ENCODE measurements around the gene ROS1. TPM values are rescaled to one million over a fixed set of nuclear protein-coding genes. Genes with fewer than 3 reads are reported as not detected.

The ROS1 gene
- total RNA-seq, 2 donors from 2014 or later = 0.99 to 1.9 TPM

DNA sequence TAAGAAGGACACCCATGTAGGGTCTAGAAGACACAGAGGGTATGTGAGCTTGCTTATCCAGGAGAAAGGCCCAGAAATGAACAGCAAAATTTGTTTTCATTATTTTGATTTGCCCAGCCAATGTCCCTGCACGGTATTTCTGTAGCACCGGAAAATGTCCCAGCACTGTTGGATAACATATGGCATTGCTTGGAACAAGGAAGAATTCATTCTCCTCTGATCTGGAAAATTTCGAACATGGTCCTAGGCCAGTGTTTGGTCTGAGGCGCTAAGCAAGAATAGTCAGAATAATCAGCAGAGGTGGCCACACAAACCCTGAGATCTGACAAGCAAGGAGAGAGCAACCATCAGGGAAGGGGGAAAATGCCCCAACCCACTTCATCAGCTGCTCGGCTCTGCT is 26.6 kb downstream of the ROS1 start:
- TF ChIP-seq, protein P1, sequence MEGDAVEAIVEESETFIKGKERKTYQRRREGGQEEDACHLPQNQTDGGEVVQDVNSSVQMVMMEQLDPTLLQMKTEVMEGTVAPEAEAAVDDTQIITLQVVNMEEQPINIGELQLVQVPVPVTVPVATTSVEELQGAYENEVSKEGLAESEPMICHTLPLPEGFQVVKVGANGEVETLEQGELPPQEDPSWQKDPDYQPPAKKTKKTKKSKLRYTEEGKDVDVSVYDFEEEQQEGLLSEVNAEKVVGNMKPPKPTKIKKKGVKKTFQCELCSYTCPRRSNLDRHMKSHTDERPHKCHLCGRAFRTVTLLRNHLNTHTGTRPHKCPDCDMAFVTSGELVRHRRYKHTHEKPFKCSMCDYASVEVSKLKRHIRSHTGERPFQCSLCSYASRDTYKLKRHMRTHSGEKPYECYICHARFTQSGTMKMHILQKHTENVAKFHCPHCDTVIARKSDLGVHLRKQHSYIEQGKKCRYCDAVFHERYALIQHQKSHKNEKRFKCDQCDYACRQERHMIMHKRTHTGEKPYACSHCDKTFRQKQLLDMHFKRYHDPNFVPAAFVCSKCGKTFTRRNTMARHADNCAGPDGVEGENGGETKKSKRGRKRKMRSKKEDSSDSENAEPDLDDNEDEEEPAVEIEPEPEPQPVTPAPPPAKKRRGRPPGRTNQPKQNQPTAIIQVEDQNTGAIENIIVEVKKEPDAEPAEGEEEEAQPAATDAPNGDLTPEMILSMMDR (IDR thresholded peaks at IDR 0.05) = no peak
- no peaks in the 10 kb centered on the region for H3K36me3 ChIP-seq
- intact Hi-C loops (cut with DNase I) = no loop called here

DNA sequence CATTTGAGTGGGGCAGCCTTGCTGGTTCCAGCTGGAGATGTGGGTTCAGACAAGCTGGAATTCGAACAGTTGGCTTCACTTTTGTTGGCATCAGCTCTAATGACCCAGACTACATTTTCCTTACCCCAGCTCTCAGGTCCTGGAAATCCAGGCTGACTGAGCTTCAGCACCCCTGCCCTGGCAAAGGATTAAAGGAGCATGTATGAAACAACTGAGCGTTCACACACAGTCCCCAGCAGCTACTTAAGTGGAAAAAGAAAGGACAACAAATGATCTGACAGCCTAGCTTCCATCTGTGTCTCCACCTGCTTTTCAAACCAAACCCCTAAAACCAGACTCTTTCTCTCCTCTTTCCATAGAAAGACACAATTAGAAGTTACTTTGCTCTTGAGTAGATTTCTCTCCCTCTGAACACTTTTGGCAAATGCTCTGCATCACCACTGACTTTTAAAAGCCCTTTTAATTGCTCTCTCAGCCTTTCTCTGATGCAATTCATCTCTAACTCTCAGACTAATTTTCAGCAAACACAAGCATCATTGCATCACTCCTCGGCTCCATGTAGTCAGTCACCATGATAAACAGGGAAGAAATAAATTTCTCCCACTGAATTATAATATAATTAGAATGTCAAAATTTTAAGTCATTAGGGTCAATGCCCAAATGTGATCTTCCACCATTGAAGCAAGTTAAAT is 28.1 kb downstream of the ROS1 start:
- no peaks in the 10 kb centered on the region for H3K27me3 ChIP-seq
- no peak overlapping the region for H3K27ac ChIP-seq
- H3K4me3 ChIP-seq = no peak overlapping the region
- intact Hi-C loops (cut with DNase I) = no loop called here
- TF ChIP-seq, protein P1 (IDR thresholded peaks at IDR 0.05) = no peak
- H3K36me3 ChIP-seq = no peaks in the 10 kb centered on the region
- H3K9me3 ChIP-seq = no peaks in the 10 kb centered on the region
- H3K9ac ChIP-seq (ENCODE audit: low read depth in 2 of 2, low read length in 2 of 2) = no peak overlapping the region
- no peaks in the 10 kb centered on the region for H3K4me1 ChIP-seq
- DNase-seq = no peak

More for the DNA sequence above, 26.6 kb downstream of the ROS1 start:
- no peak overlapping the region for H3K4me3 ChIP-seq
- H3K27ac ChIP-seq = no peak overlapping the region
- no peaks in the 10 kb centered on the region for H3K9me3 ChIP-seq
- no peak for DNase-seq
- H3K27me3 ChIP-seq = no peaks in the 10 kb centered on the region
- H3K4me1 ChIP-seq = no peaks in the 10 kb centered on the region
- no peak overlapping the region for H3K9ac ChIP-seq (ENCODE audit: low read depth in 2 of 2, low read length in 2 of 2)

DNA sequence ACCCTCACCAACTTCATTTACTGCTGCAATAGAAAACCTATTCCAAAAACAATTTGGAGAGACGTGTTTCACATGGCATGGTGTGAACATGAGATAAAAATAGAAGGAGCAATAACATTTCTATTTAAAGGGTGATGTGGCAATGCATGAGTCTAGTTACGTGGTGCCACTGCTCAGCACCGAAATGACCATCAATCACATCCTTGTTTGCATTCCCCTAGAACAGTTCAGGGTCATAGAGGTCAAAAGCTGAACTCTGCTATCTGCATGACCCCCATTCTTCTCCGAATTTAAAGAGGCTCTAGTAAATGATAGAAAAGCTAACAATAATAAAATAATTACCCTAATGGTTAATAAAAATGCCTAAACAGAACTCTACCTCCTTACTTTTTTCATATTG is 29.5 kb downstream of the ROS1 start:
- TF ChIP-seq, protein P1 (IDR thresholded peaks at IDR 0.05) = no peak
- Histone ChIP-seq H3K36me3 (no peaks in the 10 kb centered on the region), H3K27me3 (no peaks in the 10 kb centered on the region), H3K9me3 (no peaks in the 10 kb centered on the region), H3K9ac (ENCODE audit: low read depth in 2 of 2, low read length in 2 of 2) (no peak overlapping the region), H3K4me3 (no peak overlapping the region), H3K27ac (no peak overlapping the region), H3K4me1 (no peaks in the 10 kb centered on the region)
- DNase-seq = no peak
- intact Hi-C loops (cut with DNase I) = no loop called here

DNA sequence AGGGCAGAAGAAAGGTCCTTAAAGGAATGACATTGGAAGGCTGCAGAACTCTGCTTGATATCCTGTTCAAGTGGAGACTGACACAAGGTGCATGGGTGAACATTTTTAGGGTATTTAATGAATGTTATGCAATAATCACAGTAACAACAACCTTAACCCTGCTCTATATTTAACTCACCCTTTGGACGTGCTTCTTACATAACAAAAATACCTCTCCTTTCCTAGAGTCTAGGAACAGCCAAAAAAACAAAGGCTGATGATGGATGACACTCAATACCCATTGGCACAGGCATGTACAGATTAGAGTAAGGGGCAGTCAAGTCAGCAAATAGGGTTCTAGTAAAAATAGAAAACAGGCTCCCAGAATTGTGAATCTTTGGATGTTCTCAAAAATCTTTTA is 30.6 kb downstream of the ROS1 start:
- TF ChIP-seq, protein P1 (IDR thresholded peaks at IDR 0.05) = no peak
- no peak for DNase-seq
- no peaks in the 10 kb centered on the region for H3K4me1 ChIP-seq
- intact Hi-C loops (cut with DNase I) = no loop called here
- H3K27me3 ChIP-seq = no peaks in the 10 kb centered on the region
- no peak overlapping the region for H3K9ac ChIP-seq (ENCODE audit: low read depth in 2 of 2, low read length in 2 of 2)
- no peak overlapping the region for H3K27ac ChIP-seq
- no peak overlapping the region for H3K4me3 ChIP-seq
- no peaks in the 10 kb centered on the region for H3K36me3 ChIP-seq
- H3K9me3 ChIP-seq = no peaks in the 10 kb centered on the region

DNA sequence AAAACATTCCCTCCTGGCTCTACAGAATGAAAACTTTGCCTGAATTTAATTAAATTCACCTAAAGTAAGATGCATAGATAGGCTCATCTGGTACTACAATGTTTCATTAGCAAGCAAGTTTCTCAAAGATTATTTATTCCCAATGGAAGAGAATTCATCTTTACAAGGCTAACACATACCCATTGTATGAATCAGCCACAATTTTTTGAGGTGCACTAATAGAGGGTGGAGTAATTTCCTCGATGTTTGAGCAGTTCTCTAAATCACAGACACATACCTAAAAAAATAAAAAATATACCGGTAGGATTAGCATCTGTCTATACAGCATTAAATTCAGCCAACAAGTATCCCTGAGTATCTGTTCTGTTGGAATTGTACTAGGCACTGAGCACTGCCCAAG is 32.7 kb downstream of the ROS1 start:
- TF ChIP-seq, protein P1 (IDR thresholded peaks at IDR 0.05) = no peak
- no peaks in the 10 kb centered on the region for H3K36me3 ChIP-seq
- H3K27ac ChIP-seq = no peak overlapping the region
- no peak for DNase-seq
- intact Hi-C loops (cut with DNase I) = no loop called here
- no peaks in the 10 kb centered on the region for H3K4me1 ChIP-seq
- H3K9me3 ChIP-seq = no peaks in the 10 kb centered on the region
- no peak overlapping the region for H3K4me3 ChIP-seq
- no peaks in the 10 kb centered on the region for H3K27me3 ChIP-seq
- no peak overlapping the region for H3K9ac ChIP-seq (ENCODE audit: low read depth in 2 of 2, low read length in 2 of 2)

Data from colonic mucosa (tissue), 4 donors.